Heart right ventricle (tissue), 16 donors: ENCODE data around the gene SENP3. TPM values are rescaled to one million over a fixed set of nuclear protein-coding genes. Genes with fewer than 3 reads are reported as not detected.

Source experiments
- ATAC-seq, 8 donors: fragments of 200-7000 bp; cut with Tn5 transposase; one replicate each; pipeline ENCODE4 v1.9.1; 2020; ENCODE audit warnings: mild to moderate bottlenecking in 8 of 8, moderate library complexity in 8 of 8, moderate number of reproducible peaks in 1 of 8
- DNase-seq, 2 donors: peaks; one replicate each; pipeline ENCODE4 v3.0.0-alpha.2; 2020
- H3K27ac ChIP-seq, 10 donors: fragments of 200-600 bp; sonication (generic) in 2 of 10; one replicate each; pipeline versions ENCODE4 v1.5.0 to v1.8.0; 2020 to 2022; ENCODE audit warnings: mild to moderate bottlenecking in 3 of 10
- H3K27me3 ChIP-seq, 7 donors: fragments of 200-600 bp; one replicate each; pipeline ENCODE4 v1.8.0; 2021 to 2022; ENCODE audit warnings: mild to moderate bottlenecking in 2 of 7
- H3K36me3 ChIP-seq, 9 donors: fragments of 200-600 bp; sonication (generic) in 1 of 9; one replicate each; pipeline versions ENCODE4 v1.5.0 to v1.8.0; 2020 to 2022; ENCODE audit warnings: mild to moderate bottlenecking in 2 of 9
- H3K4me1 ChIP-seq, 9 donors: fragments of 200-600 bp; sonication (generic) in 1 of 9; one replicate each; pipeline versions ENCODE4 v1.5.0 to v1.8.0; 2020 to 2022; ENCODE audit warnings: mild to moderate bottlenecking in 4 of 9
- H3K4me3 ChIP-seq, 10 donors: fragments of 200-600 bp; sonication (generic) in 2 of 10; one replicate each; pipeline versions ENCODE4 v1.5.0 to v1.8.0; 2020 to 2022; ENCODE audit warnings: mild to moderate bottlenecking in 7 of 10, moderate library complexity in 2 of 10
- H3K9me3 ChIP-seq, 11 donors: fragments of 200-600 bp in 10 of 11; sonication (generic) in 2 of 11; one replicate each; pipeline versions ENCODE4 v1.5.0 to v1.8.0; 2013 to 2022; ENCODE audit warnings: mild to moderate bottlenecking in 2 of 11, control low read depth in 1 of 11, moderate library complexity in 1 of 11
- CTCF ChIP-seq, 9 donors: fragments of 200-600 bp; sonication (generic) in 2 of 9; IDR thresholded peaks; one replicate each; pipeline versions ENCODE4 v1.5.0 to v1.8.0; 2021 to 2022; ENCODE audit warnings: antibody characterized with exemption in 9 of 9, mild to moderate bottlenecking in 5 of 9, moderate library complexity in 1 of 9
- WGBS, 2 donors: extraction: QIAGEN DNeasy Blood & Tissue Kit; methylation state at CpG; one replicate each; pipeline ENCODE4 v1.1.7; 2013; ENCODE audit warnings: inconsistent platforms in 1 of 2; 5-methylcytosine and 5-hydroxymethylcytosine counted together
- intact Hi-C, 10 donors: fragments of 100-400 bp; cut with DNase I; formaldehyde crosslinking; loops; one replicate each; pipeline versions ENCODE4 v1.11.1 to v1.14.2; 2022
- polyA plus RNA-seq, 2 donors: library from polyadenylated mRNA; stranded (reverse); fragments of 200-250 nt; gene quantifications; one replicate each; pipeline ENCODE4 v1.2.3, GENCODE V29; 2013
- total RNA-seq, 10 donors: library from RNA; stranded (reverse); fragmentation: NEBNext Ultra II Directional in 3 of 10; extraction: Animal tissue kit (Norgen Biotek cat#: 25700) in 3 of 10; gene quantifications; one replicate each; pipeline versions ENCODE4 v1.2.1 to v1.2.4, GENCODE V29; 2021 to 2023
- donor health status: Arrhythmogenic right ventricular cardiomyopathy.
- donor health status: ischemic (EF 13 %, LVEDD 7.1; RV severe dilation, severe dysfunction).
- donor health status: healthy with polysubstance abuse.
- donor health status: DM: no; HTN: yes; CAD: no.
- donor health status: DM: no; HTN: no; CAD: no.
- donor health status: ischemic (EF 25% LVEDD 6.9; RV normal size, moderate dysfunction).
- donor health status: ischemic (EF 25% LVEDD 5.7; RV mildly dilated, moderate dysfunction).
- donor health status: healthy.
- donor health status: DM: yes; HTN: yes; CAD: no.
- donor health status: Ischemic cardiomyopathy.
- donor health status: ischemic (EF 35%, LVEDD 5.7; RV mildly dilated, moderate dysfunction).
- donor health status: nonischemic (EF 11% LVEDD 7.7; RV severe dilation, severe dysfunction).
- donor health status: DM: yes; HTN: yes; CAD: no.
- donor health status: PGD.
- donor health status: ischemic (EF 29% LVEDD 5.4; RV normal size, mild dysfunction).
- donor health status: nonischemic (EF 23%, LVEDD 6.1; RV moderate dilation, normal function).

Gene SENP3
- total and polyA plus RNA-seq, 12 donors, result 22.4 to 46.6 (median 28.3) TPM

DNA sequence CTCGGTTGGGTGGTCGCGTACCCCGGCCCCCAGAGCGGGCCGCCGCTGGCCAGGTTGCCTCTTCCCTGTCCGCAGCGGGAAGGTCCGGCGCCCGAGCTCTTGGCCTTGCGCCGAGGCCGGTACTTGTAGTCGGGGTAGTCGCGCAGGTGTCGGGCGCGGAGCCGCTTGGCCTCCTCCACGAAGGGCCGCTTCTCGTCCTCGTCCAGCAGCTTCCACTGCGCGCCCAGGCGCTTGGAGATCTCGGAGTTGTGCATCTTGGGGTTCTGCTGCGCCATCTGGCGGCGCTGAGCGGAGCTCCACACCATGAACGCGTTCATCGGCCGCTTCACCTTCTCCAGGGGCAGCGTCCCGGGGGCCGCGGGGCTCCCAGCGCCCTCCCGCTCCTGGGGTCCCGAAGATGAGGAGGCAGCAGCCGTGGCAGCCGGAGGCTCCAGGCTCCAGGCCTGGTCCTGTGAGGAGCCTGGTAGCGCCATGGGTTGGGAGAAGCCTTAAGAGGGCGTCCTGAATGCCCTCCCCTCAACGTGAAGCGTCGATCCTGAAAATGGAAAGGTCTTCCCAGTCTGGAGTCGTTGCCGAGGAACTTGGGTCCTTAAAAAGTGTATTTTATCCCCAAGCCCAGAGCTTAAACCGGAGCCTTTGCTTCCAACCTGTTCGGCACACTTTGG lies 27.6 kb downstream of the SENP3 start:
- Histone ChIP-seq H3K36me3 (peaks cover 4 to 81% (median 31%) of the 10 kb centered on the region in 9 donors), H3K27me3 (no peaks in the 10 kb centered on the region), H3K27ac (peak overlapping the region in 9 of 10 donors; percentile 8 to 68 (median 57)), H3K9me3 (no peaks in the 10 kb centered on the region), H3K4me1 (peaks cover 8 to 47% (median 33%) of the 10 kb centered on the region in 9 donors), H3K4me3 (peak overlapping the region in 9 of 10 donors; percentile 27 to 58 (median 49))
- 14 to 17% methylated on average over 53 to 56 of the region's 56 CpGs for WGBS, 2 donors
- TF ChIP-seq CTCF (IDR thresholded peaks at IDR 0.05), result peak; percentile 63 to 96 (median 91)
- peak; percentile 80 to 85 for DNase-seq
- intact Hi-C loops, result loop anchor here in 4 of 10 donors (1.0 to 10.0 kb wide), 4 partner anchors 75 to 155 kb away; partner anchors contain the start of genes FGF11 (in 2 of the 4) and TMEM102 (in 2 of the 4)
- ATAC-seq, result peak; percentile 79 to 88 (median 84)

- intact Hi-C loops, result loop anchor here in 6 of 10 donors (1.0 to 10.0 kb wide), 6 partner anchors 15 to 155 kb away; partner anchors contain the start of genes FGF11 (in 2 of the 6) and TMEM102 (in 2 of the 6)
- H3K27ac ChIP-seq, result peak within 1 kb of the TSS in 9 of 10 donors; percentile 8 to 68 (median 57)
- no peak for DNase-seq
- H3K4me1 ChIP-seq, result peaks cover 8 to 40% (median 26%) of the 10 kb centered on the region in 9 donors
- peak within 1 kb of the TSS in 9 of 10 donors; percentile 27 to 58 (median 49) for H3K4me3 ChIP-seq
- no peak for TF ChIP-seq CTCF (IDR thresholded peaks at IDR 0.05)
- H3K9me3 ChIP-seq, result no peaks in the 10 kb centered on the region
- peak in 4 of 8 donors; percentile 2 to 4 (median 3) for ATAC-seq
- H3K36me3 ChIP-seq, result peaks cover 4 to 88% (median 39%) of the 10 kb centered on the region in 9 donors
- no peaks in the 10 kb centered on the region for H3K27me3 ChIP-seq
- WGBS, 2 donors, result 66 to 69% methylated on average over 24 of the region's 24 CpGs
Observed at GRCh38 chr17:7589891-7590691, 28.4 kb downstream of the SENP3 start, which contains the start of gene SOX15. TSS of gene SOX15 (minus strand) at chr17:7590094. CDS start at chr17:7589676, 418 bp downstream.

GRCh38 chr17:7590743-7591142 lies 29.0 kb downstream of the SENP3 start:
- WGBS, 2 donors, result 85% methylated on average over 4 of the region's 4 CpGs
- intact Hi-C loops, result loop anchor here in 3 of 10 donors (1.0 to 10.0 kb wide), 3 partner anchors 14 to 76 kb away; no protein-coding TSS in a partner anchor
- no peak for TF ChIP-seq CTCF (IDR thresholded peaks at IDR 0.05)
- ATAC-seq (no peak), DNase-seq (no peak)
- no peak overlapping the region for H3K4me3 ChIP-seq
- no peak overlapping the region for H3K27ac ChIP-seq
- H3K9me3 ChIP-seq, result no peaks in the 10 kb centered on the region
- no peaks in the 10 kb centered on the region for H3K27me3 ChIP-seq
- peaks cover 8 to 35% (median 20%) of the 10 kb centered on the region in 9 donors for H3K4me1 ChIP-seq
- peaks cover 4 to 95% (median 45%) of the 10 kb centered on the region in 9 donors for H3K36me3 ChIP-seq

DNA sequence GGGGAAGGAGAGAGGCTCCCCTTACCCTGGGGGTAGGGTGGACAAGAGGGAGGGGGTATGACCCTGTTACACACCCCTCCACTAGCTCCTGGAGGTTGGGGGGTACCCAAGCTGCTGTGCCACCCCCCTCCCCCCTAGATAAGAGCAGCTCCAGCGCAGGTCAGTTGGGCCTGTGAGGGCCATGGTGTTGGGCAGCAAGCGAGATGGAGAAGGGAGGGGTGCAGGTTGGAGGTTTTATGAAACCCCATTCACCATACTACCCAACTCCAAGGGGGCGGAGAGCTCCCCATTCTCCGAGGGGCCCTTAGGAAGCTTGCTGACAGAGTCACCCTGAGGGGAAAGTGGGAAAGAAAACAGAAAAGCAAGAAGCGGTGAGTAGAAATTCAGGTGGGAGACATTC lies 29.9 kb downstream of the SENP3 start:
- 83 to 92% methylated on average over 5 of the region's 5 CpGs for WGBS, 2 donors
- peaks cover 8 to 33% (median 20%) of the 10 kb centered on the region in 9 donors for H3K4me1 ChIP-seq
- no peaks in the 10 kb centered on the region for H3K27me3 ChIP-seq
- H3K4me3 ChIP-seq, result no peak overlapping the region
- no peak for ATAC-seq
- no peak for DNase-seq
- no peak overlapping the region for H3K27ac ChIP-seq
- peaks cover 4 to 98% (median 53%) of the 10 kb centered on the region in 9 donors for H3K36me3 ChIP-seq
- no peaks in the 10 kb centered on the region for H3K9me3 ChIP-seq
- intact Hi-C loops, result loop anchor here in 3 of 10 donors (1.0 to 10.0 kb wide), 3 partner anchors 13 to 77 kb away; no protein-coding TSS in a partner anchor
- TF ChIP-seq CTCF (IDR thresholded peaks at IDR 0.05), result no peak
